ENCODE data around the gene COL19A1. TPM values are rescaled to one million over a fixed set of nuclear protein-coding genes. Genes with fewer than 3 reads are reported as not detected.
"Not testable (repeated sequence)": the region's sequence is repeated elsewhere in the genome, so short reads cannot be mapped to it uniquely, and the experiment has no call there.

COL19A1 gene
- total and polyA plus RNA-seq, 2 of the 13 experiments (the other 11 are each of a cell fraction or from before 2014, with no cell fraction given): not detected

- in situ Hi-C loops (cut with HindIII; ENCODE audit: extremely low pct_ligation_motif_present, low pct_unique_long_range_greater_than_20kb) (no loop called here), intact Hi-C loops (cut with micrococcal nuclease; ENCODE audit: unreplicated experiment) (no loop called here)
- H3K27me3 ChIP-seq (ENCODE audit: control insufficient read depth in 1 of 2, insufficient read depth in 2 of 2, low read length in 2 of 2): no peaks in the 10 kb centered on the region
- CTCF ChIA-PET (ENCODE audit: low intra/inter-chr PET ratio, low total read pairs): no interaction called here
- H3K4me3 ChIP-seq (replicated peaks in 1 of 3; ENCODE audit: insufficient read depth in 1 of 3, low read depth in 2 of 3, low read length in 3 of 3): no peak overlapping the region
- H3K79me2 ChIP-seq (ENCODE audit: insufficient read depth, low read length): no peaks in the 10 kb centered on the region
- H2AFZ ChIP-seq (ENCODE audit: low read length): no peak overlapping the region
- H3K4me1 ChIP-seq (ENCODE audit: insufficient read depth, low read length): 0 out of 2 replicates have a peak, but pooled peaks cover 5% of the 10 kb centered on the region
- H3K27ac ChIP-seq (ENCODE audit: extremely low read length, insufficient read depth, low read length): no peak overlapping the region
- FAIRE-seq (no peak), DNase-seq (ENCODE audit: low spot score) (no peak), ATAC-seq (no peak)
- no peak for TF ChIP-seq SKIL (CRISPR knock-in tag; IDR thresholded peaks at IDR 0.05; ENCODE audit: borderline replicate concordance)
- TF ChIP-seq ATF6 (CRISPR knock-in tag; conservative IDR thresholded peaks at IDR 0.05): no peak
- TF ChIP-seq EHMT2 (IDR thresholded peaks at IDR 0.05; ENCODE audit: borderline replicate concordance, low read depth, low read length): no peak
- no peak overlapping the region for H3K9ac ChIP-seq (ENCODE audit: insufficient read depth, low read depth, low read length)
- POLR2A ChIA-PET: no interaction called here
- 0% methylated on average over 1 of the region's 1 CpG for WGBS (ENCODE audit: low lambda C conversion rate)
- no peaks in the 10 kb centered on the region for H3K9me3 ChIP-seq (ENCODE audit: low read length)
- no peaks in the 10 kb centered on the region for H4K20me1 ChIP-seq (ENCODE audit: insufficient read depth, low read length)
- no peak overlapping the region for H3K4me2 ChIP-seq (ENCODE audit: low read depth, low read length)
- no peaks in the 10 kb centered on the region for H3K36me3 ChIP-seq (replicated peaks in 1 of 2; ENCODE audit: control insufficient read depth in 1 of 2, insufficient read depth in 2 of 2, low read length in 2 of 2)
- no TSS peak for BruUV-seq (replicated peaks)
Observed at GRCh38 chr6:69820438-69820837, 45.9 kb upstream of the COL19A1 start.

GRCh38 chr6:69824355-69824754 is 42.0 kb upstream of the COL19A1 start:
- ATAC-seq; in situ Hi-C loops (cut with HindIII; ENCODE audit: extremely low pct_ligation_motif_present, low pct_unique_long_range_greater_than_20kb): not testable (repeated sequence)

More at GRCh38 chr6:69824355-69824754, 42.0 kb upstream of the COL19A1 start:
- POLR2A ChIA-PET; H3K27me3 ChIP-seq (ENCODE audit: control insufficient read depth in 1 of 2, insufficient read depth in 2 of 2, low read length in 2 of 2); H3K36me3 ChIP-seq (replicated peaks in 1 of 2; ENCODE audit: control insufficient read depth in 1 of 2, insufficient read depth in 2 of 2, low read length in 2 of 2); H3K79me2 ChIP-seq (ENCODE audit: insufficient read depth, low read length); H2AFZ ChIP-seq (ENCODE audit: low read length); H4K20me1 ChIP-seq (ENCODE audit: insufficient read depth, low read length); DNase-seq (ENCODE audit: low spot score); H3K4me1 ChIP-seq (ENCODE audit: insufficient read depth, low read length); H3K9me3 ChIP-seq (ENCODE audit: low read length); CTCF ChIA-PET (ENCODE audit: low intra/inter-chr PET ratio, low total read pairs); H3K4me2 ChIP-seq (ENCODE audit: low read depth, low read length); BruUV-seq (replicated peaks); H3K4me3 ChIP-seq (replicated peaks in 1 of 3; ENCODE audit: insufficient read depth in 1 of 3, low read depth in 2 of 3, low read length in 3 of 3); H3K27ac ChIP-seq (ENCODE audit: extremely low read length, insufficient read depth, low read length); intact Hi-C loops (cut with micrococcal nuclease; ENCODE audit: unreplicated experiment); H3K9ac ChIP-seq (ENCODE audit: insufficient read depth, low read depth, low read length); FAIRE-seq: not testable (repeated sequence)
- WGBS (ENCODE audit: low lambda C conversion rate): 70% methylated on average over 5 of the region's 5 CpGs
